Omental fat pad (tissue), 4 donors: ENCODE data around the gene ERI3. TPM values are rescaled to one million over a fixed set of nuclear protein-coding genes. Genes with fewer than 3 reads are reported as not detected.

Experiments used
- ATAC-seq: fragments of 150-250 bp; one replicate; pipeline ENCODE4 v1.9.1; 2016; ENCODE audit warnings: mild to moderate bottlenecking, moderate library complexity; ENCODE audit not compliant: low FRiP score
- DNase-seq: peaks from one replicate; pipeline ENCODE4 v3.0.0-alpha.2; 2019; ENCODE audit warnings: low spot score
- total RNA-seq, 4 donors: library from RNA; depleted of rRNA; stranded (reverse); fragments of >200 nt; gene quantifications; one replicate each; pipeline ENCODE4 v1.1.0, GENCODE V29; 2016
- TF ChIP-seq, protein P1 (sequence below), 3 donors: fragments of 450-650 bp; IDR thresholded peaks; one replicate each; pipeline ENCODE4 v1.5.1; 2016 to 2017; ENCODE audit warnings: antibody characterized with exemption in 3 of 3, mild to moderate bottlenecking in 3 of 3, moderate library complexity in 2 of 3

Gene ERI3
- total RNA-seq, 4 donors from 2014 or later = 27.6 to 36.3 (median 31.2) TPM

DNA sequence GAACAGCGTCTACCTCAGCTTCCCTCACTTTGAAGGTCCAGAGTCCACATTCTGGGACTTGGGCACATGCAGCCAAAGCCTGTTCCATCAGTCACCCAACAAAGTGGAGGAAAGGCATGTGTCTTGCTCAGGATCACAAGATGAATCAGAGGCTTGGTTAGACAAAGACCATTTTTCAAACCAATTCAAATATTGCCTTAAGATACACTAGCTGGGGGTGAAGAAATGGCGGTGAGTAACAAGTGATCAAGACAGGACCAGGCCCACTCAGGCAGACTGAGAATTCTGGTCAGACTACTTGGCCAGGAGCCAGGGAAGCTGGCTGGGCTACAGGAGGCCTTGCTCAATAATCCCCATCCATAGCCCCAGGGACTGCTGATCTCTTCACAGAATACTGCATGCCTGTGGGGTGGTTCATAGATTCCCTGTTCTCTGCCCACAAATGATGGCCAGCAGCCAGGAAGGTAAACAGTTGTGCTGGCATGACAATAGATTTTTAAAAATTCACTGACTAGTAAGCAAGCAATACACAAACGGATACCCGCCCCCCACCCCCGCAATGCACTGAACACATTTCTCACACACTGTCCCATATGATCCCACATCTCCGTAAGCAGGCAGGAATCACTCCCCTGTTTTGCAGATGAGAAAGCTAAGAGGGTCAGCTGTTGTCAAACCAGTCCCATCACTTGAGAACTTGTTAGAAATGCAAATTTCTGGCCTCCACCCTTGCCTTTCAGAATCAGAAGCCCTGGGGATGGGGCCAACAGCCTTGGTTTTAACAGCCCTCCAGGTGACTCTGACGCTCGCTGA lies 27.2 kb downstream of the ERI3 start:
- TF ChIP-seq, protein P1, sequence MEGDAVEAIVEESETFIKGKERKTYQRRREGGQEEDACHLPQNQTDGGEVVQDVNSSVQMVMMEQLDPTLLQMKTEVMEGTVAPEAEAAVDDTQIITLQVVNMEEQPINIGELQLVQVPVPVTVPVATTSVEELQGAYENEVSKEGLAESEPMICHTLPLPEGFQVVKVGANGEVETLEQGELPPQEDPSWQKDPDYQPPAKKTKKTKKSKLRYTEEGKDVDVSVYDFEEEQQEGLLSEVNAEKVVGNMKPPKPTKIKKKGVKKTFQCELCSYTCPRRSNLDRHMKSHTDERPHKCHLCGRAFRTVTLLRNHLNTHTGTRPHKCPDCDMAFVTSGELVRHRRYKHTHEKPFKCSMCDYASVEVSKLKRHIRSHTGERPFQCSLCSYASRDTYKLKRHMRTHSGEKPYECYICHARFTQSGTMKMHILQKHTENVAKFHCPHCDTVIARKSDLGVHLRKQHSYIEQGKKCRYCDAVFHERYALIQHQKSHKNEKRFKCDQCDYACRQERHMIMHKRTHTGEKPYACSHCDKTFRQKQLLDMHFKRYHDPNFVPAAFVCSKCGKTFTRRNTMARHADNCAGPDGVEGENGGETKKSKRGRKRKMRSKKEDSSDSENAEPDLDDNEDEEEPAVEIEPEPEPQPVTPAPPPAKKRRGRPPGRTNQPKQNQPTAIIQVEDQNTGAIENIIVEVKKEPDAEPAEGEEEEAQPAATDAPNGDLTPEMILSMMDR (IDR thresholded peaks at IDR 0.05) = no peak
- DNase-seq = peak; percentile 94
- peak; percentile 98 for ATAC-seq

DNA sequence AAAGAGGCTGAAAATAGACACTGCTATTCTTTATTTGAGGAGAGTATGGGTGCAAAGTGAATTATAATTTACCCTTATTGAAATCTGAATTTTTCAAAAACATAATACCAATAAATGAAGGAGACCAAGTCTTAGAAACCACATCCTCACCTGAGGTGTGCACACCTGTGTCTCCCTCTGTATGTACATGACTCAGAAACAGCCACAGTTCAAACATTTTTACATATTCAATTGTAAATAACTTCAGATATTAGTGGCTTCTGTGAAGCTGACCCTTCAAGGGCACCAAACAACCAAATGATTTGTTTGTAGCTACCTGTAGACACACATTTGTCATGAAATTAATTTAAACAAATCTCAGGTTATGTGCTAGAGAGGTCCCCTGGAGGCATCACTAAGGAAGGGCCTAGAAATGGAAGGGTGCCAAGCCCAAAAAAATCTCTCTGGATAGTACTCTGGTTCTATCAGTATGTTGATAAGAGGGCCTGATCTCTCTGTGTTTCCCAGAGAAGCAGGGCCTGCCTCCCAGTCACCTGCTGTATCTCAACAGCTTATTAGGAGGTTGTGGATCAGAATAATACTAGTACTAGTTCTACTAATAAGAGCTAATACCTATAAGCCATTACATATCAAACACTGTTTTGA lies 28.1 kb downstream of the ERI3 start:
- ATAC-seq = no peak
- no peak for DNase-seq
- TF ChIP-seq, protein P1 (IDR thresholded peaks at IDR 0.05) = no peak

DNA sequence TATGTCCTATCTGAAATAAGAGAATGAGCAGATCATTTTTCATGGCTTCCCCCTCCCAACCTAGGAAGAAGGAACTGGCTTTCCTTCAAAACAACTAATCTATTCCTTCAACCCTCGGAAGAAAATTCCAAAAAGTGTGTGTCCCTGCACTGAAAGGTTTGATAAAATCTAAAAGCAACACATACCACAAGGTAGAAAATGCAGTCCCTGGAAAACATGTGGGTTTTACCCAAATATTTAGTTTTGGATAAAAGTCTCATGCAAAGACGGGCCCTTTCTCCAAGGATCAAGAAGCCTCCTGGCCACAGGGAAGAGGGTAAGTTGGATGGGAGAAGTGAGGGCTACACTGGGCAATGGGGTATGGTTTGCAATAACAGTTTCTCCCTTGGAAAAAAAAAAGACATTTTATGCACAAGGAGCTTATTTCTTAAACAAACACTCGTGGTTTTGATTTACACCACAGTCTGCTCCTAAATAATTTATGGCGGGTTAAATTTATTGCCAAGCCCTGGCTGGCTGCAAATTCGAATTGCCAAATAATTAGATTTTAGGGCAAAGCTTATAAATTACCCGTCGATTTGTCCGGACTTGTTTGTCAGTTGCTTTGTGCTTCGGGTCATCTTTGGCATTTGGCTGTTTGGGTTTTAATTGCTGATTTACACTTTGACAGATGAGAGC lies 28.9 kb downstream of the ERI3 start:
- no peak for DNase-seq
- no peak for ATAC-seq
- TF ChIP-seq, protein P1 (IDR thresholded peaks at IDR 0.05) = no peak

GRCh38 chr1:44323947-44324346 lies 31.1 kb downstream of the ERI3 start:
- TF ChIP-seq, protein P1 (IDR thresholded peaks at IDR 0.05) = no peak
- no peak for ATAC-seq
- no peak for DNase-seq

GRCh38 chr1:44322367-44322766 lies 32.7 kb downstream of the ERI3 start:
- no peak for ATAC-seq
- TF ChIP-seq, protein P1 (IDR thresholded peaks at IDR 0.05) = no peak
- no peak for DNase-seq

- no peak for ATAC-seq
- TF ChIP-seq, protein P1 (IDR thresholded peaks at IDR 0.05) = no peak
- DNase-seq = no peak
Observed at GRCh38 chr1:44321466-44321865, 33.6 kb downstream of the ERI3 start.
